Tibial nerve (tissue), 4 donors: Measurements from ENCODE around the gene ROR1. TPM values are rescaled to one million over a fixed set of nuclear protein-coding genes. Genes with fewer than 3 reads are reported as not detected.

Experiments used
- DNase-seq, 2 donors: peaks; one replicate each; pipeline ENCODE4 v3.0.0-alpha.2; 2019; ENCODE audit warnings: low spot score in 2 of 2
- H3K27ac ChIP-seq, 4 donors: fragments of 200-600 bp; sonication (generic) in 3 of 4; one replicate each; pipeline ENCODE4 v1.5.1; 2017 to 2019; ENCODE audit warnings: mild to moderate bottlenecking in 1 of 4
- H3K27me3 ChIP-seq, 2 donors: fragments of 200-600 bp; sonication (generic) in 1 of 2; one replicate each; pipeline versions ENCODE4 v1.5.1 to v1.6.0; 2017 to 2019
- H3K36me3 ChIP-seq, 3 donors: fragments of 200-600 bp; sonication (generic); one replicate each; pipeline ENCODE4 v1.5.1; 2018 to 2019
- H3K4me1 ChIP-seq, 4 donors: fragments of 200-600 bp; sonication (generic) in 3 of 4; one replicate each; pipeline ENCODE4 v1.5.1; 2017 to 2019
- H3K4me3 ChIP-seq, 4 donors: fragments of 200-600 bp; sonication (generic) in 3 of 4; one replicate each; pipeline ENCODE4 v1.5.1; 2017 to 2019; ENCODE audit warnings: mild to moderate bottlenecking in 1 of 4, moderate library complexity in 1 of 4
- H3K9me3 ChIP-seq, 4 donors: fragments of 200-600 bp; sonication (generic) in 3 of 4; one replicate each; pipeline ENCODE4 v1.5.1; 2017 to 2019
- CTCF ChIP-seq, 5 experiments: fragments of 200-600 bp in 3 of 5; fragments of 450-650 bp in 2 of 5; sonication (generic) in 3 of 5; IDR thresholded peaks; one replicate each; pipeline ENCODE4 v1.5.1; 2016 to 2019; ENCODE audit warnings: antibody characterized with exemption in 5 of 5, mild to moderate bottlenecking in 3 of 5, moderate library complexity in 2 of 5
- EP300 ChIP-seq, 2 donors: sonication (generic); formaldehyde crosslinking; IDR thresholded peaks; one replicate each; pipeline ENCODE4 v1.6.1; 2017; ENCODE audit warnings: antibody characterized with exemption in 2 of 2, mild to moderate bottlenecking in 1 of 2
- POLR2A ChIP-seq, 2 donors: fragments of 450-650 bp; IDR thresholded peaks; one replicate each; pipeline ENCODE4 v1.6.1; 2017; ENCODE audit warnings: antibody characterized with exemption in 2 of 2, mild to moderate bottlenecking in 2 of 2, moderate library complexity in 2 of 2
- WGBS, 2 donors: methylation state at CpG; one replicate each; pipeline ENCODE4 v1.1.5; 2018; 5-methylcytosine and 5-hydroxymethylcytosine counted together
- total RNA-seq, 4 donors: library from RNA; depleted of rRNA; stranded (reverse); fragments of >200 nt; gene quantifications; one replicate each; pipeline ENCODE4 v1.1.0, GENCODE V29; 2016

The ROR1 gene
- total RNA-seq, 4 donors from 2014 or later: 10.5 to 47.7 (median 43.7) TPM

DNA sequence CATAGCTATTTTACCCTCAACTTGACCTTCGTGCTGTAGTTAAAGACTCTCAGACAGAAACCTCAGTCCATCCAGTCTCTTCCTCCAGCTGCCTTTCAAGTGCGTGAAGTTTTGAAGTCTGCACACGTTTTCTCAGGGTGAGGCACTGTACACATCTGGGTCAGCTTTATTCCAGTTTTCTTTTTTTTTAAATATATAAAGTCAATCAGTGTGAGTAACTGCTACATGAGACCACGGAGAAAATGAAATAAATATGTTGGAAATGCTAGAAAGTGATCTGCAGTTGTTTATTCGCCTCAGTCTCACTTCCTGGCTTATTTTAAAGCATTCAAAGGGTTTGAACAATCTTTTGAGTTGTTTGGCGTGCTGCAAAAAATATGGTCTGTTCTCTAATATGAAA, 135.7 kb downstream of the ROR1 start:
- WGBS, 2 donors: 39% methylated on average over 6 of the region's 6 CpGs

GRCh38 chr1:63911049-63911448, 137.2 kb downstream of the ROR1 start:
- WGBS, 2 donors: 94 to 98% methylated on average over 4 of the region's 4 CpGs
- Histone ChIP-seq H3K4me1 (peaks cover 0 to 61% (median 13%) of the 10 kb centered on the region in 4 donors), H3K9me3 (no peaks in the 10 kb centered on the region), H3K27ac (peak overlapping the region in 1 of 4 donors; percentile 65), H3K4me3 (no peak overlapping the region), H3K36me3 (no peaks in the 10 kb centered on the region), H3K27me3 (no peaks in the 10 kb centered on the region)
- DNase-seq: no peak
- TF ChIP-seq EP300 (IDR thresholded peaks at IDR 0.05): no peak
- TF ChIP-seq CTCF (IDR thresholded peaks at IDR 0.05): no peak
- TF ChIP-seq POLR2A (IDR thresholded peaks at IDR 0.05): no peak

More for the DNA sequence above, 135.7 kb downstream of the ROR1 start:
- Histone ChIP-seq H3K36me3 (no peaks in the 10 kb centered on the region), H3K27me3 (no peaks in the 10 kb centered on the region), H3K27ac (peak overlapping the region in 2 of 4 donors; percentile 34 to 65), H3K4me1 (peaks cover 0 to 62% (median 11%) of the 10 kb centered on the region in 4 donors), H3K4me3 (no peak overlapping the region), H3K9me3 (no peaks in the 10 kb centered on the region)
- no peak for TF ChIP-seq CTCF (IDR thresholded peaks at IDR 0.05)
- no peak for TF ChIP-seq POLR2A (IDR thresholded peaks at IDR 0.05)
- no peak for TF ChIP-seq EP300 (IDR thresholded peaks at IDR 0.05)
- DNase-seq: no peak

- DNase-seq: no peak
- Histone ChIP-seq H3K27ac (peak overlapping the region in 1 of 4 donors; percentile 48), H3K4me1 (peaks cover 0 to 54% (median 16%) of the 10 kb centered on the region in 4 donors), H3K9me3 (no peaks in the 10 kb centered on the region), H3K4me3 (no peak overlapping the region), H3K27me3 (no peaks in the 10 kb centered on the region), H3K36me3 (no peaks in the 10 kb centered on the region)
- WGBS, 2 donors: 66 to 72% methylated on average over 5 of the region's 5 CpGs
- TF ChIP-seq CTCF (IDR thresholded peaks at IDR 0.05) (no peak), EP300 (IDR thresholded peaks at IDR 0.05) (no peak), POLR2A (IDR thresholded peaks at IDR 0.05) (no peak)
Observed at GRCh38 chr1:63912643-63913042, 138.8 kb downstream of the ROR1 start.

GRCh38 chr1:63913533-63913932, 139.7 kb downstream of the ROR1 start:
- no peak overlapping the region for H3K4me3 ChIP-seq
- H3K27ac ChIP-seq: no peak overlapping the region
- H3K36me3 ChIP-seq: no peaks in the 10 kb centered on the region
- no peak for TF ChIP-seq CTCF (IDR thresholded peaks at IDR 0.05)
- no peak for TF ChIP-seq POLR2A (IDR thresholded peaks at IDR 0.05)
- no peak for TF ChIP-seq EP300 (IDR thresholded peaks at IDR 0.05)
- 74 to 82% methylated on average over 10 of the region's 10 CpGs for WGBS, 2 donors
- H3K27me3 ChIP-seq: no peaks in the 10 kb centered on the region
- H3K4me1 ChIP-seq: peaks cover 0 to 52% (median 15%) of the 10 kb centered on the region in 4 donors
- no peak for DNase-seq
- H3K9me3 ChIP-seq: no peaks in the 10 kb centered on the region

- H3K9me3 ChIP-seq: no peaks in the 10 kb centered on the region
- H3K4me1 ChIP-seq: peaks cover 0 to 45% (median 14%) of the 10 kb centered on the region in 4 donors
Observed at GRCh38 chr1:63914241-63914640, 140.4 kb downstream of the ROR1 start.

More at GRCh38 chr1:63914241-63914640, 140.4 kb downstream of the ROR1 start:
- Histone ChIP-seq H3K27ac (no peak overlapping the region), H3K27me3 (no peaks in the 10 kb centered on the region), H3K4me3 (no peak overlapping the region), H3K36me3 (no peaks in the 10 kb centered on the region)
- no peak for TF ChIP-seq POLR2A (IDR thresholded peaks at IDR 0.05)
- TF ChIP-seq EP300 (IDR thresholded peaks at IDR 0.05): no peak
- no peak for TF ChIP-seq CTCF (IDR thresholded peaks at IDR 0.05)
- 79 to 87% methylated on average over 5 of the region's 5 CpGs for WGBS, 2 donors
- DNase-seq: no peak
